ENCODE data around the gene CNTLN. TPM values are rescaled to one million over a fixed set of nuclear protein-coding genes. Genes with fewer than 3 reads are reported as not detected.

Gene CNTLN
- total and polyA plus RNA-seq, 9 of the 15 experiments (the other 6 are each of a cell fraction or from before 2014, with no cell fraction given), result 0.08 TPM; not detected in 8

DNA sequence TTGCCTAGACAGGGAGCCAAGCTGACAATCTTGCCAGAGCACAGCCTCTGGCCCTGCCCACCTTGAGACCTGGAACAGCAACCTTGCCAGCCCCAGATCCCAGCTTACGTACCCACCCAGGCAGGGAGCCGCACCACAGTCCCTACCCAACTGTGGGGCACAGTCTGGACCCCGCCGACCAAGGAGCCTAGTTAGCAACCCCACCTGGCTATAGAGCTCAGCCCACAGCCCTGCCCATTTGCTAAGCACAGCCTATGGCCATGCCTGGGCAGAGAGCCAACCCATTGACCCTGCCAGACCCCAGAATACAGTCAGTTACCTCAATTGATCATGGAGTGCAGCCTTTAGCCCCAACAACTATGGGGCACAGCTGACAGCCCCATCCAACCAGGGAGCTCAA is 346.1 kb downstream of the CNTLN start:
- no peaks in the 10 kb centered on the region for H3K27me3 ChIP-seq (ENCODE audit: control insufficient read depth in 2 of 2, insufficient read depth in 2 of 2, low read length in 2 of 2)
- H3K36me3 ChIP-seq (ENCODE audit: control insufficient read depth, insufficient read depth, low read length), result no peaks in the 10 kb centered on the region
- FAIRE-seq, result no peak
- H3K79me2 ChIP-seq (ENCODE audit: control insufficient read depth, insufficient read depth, low read length), result no peaks in the 10 kb centered on the region
- no peak overlapping the region for H3K9ac ChIP-seq (ENCODE audit: insufficient read depth in 1 of 2, low read depth in 2 of 2, low read length in 2 of 2)
- 4% methylated on average over 4 of the region's 4 CpGs for WGBS (ENCODE audit: insufficient coverage, low coverage, missing lambda C conversion rate)
- ChIA-PET POLR2A (no interaction called here), CTCF (ENCODE audit: low intra/inter-chr PET ratio) (no interaction called here)
- no TSS peak for BruUV-seq (replicated peaks)
- no peak overlapping the region for H3K4me2 ChIP-seq (ENCODE audit: insufficient read depth, low read length)
- DNase-seq (ENCODE audit: extremely low read depth in 1 of 4, low spot score in 3 of 4), result no peak
- intact Hi-C loops (cut with micrococcal nuclease) (no loop called here), in situ Hi-C loops (cut with MboI) (no loop called here)
- H3K4me1 ChIP-seq (replicated peaks in 1 of 2; ENCODE audit: control insufficient read depth in 2 of 2, insufficient read depth in 2 of 2, low read length in 2 of 2), result no peaks in the 10 kb centered on the region
- no peaks in the 10 kb centered on the region for H4K20me1 ChIP-seq (replicated peaks; ENCODE audit: control insufficient read depth, insufficient read depth, low read length)
- no peak overlapping the region for H2AFZ ChIP-seq (ENCODE audit: low read depth, low read length)
- no peak overlapping the region for H3K27ac ChIP-seq (ENCODE audit: extremely low read depth, low read depth, low read length)
- no peak for ATAC-seq
- no peaks in the 10 kb centered on the region for H3K9me1 ChIP-seq (ENCODE audit: control insufficient read depth, insufficient read depth, low read length)
- no peaks in the 10 kb centered on the region; the same call in 1 of the 2 replicates for H3K9me3 ChIP-seq (replicated peaks; ENCODE audit: control insufficient read depth, insufficient read depth, low read depth, low read length)
- no peak overlapping the region for H3K4me3 ChIP-seq
- TF ChIP-seq NELFE (IDR thresholded peaks at IDR 0.05; ENCODE audit: insufficient read depth, insufficient read length) (no peak), ZNF668 (CRISPR knock-in tag; IDR thresholded peaks at IDR 0.05) (no peak), STAT5A (IDR thresholded peaks at IDR 0.05; ENCODE audit: borderline replicate concordance, low read length) (no peak), TCF7 (IDR thresholded peaks at IDR 0.05; ENCODE audit: borderline replicate concordance) (no peak), BRF1 (IDR thresholded peaks at IDR 0.05; ENCODE audit: borderline replicate concordance, extremely low read depth, insufficient read length) (no peak), LEF1 (IDR thresholded peaks at IDR 0.05) (no peak), CHD4 (IDR thresholded peaks at IDR 0.05; ENCODE audit: insufficient read depth, insufficient replicate concordance, low read depth, low read length, poor library complexity, severe bottlenecking) (no peak), ZNF197 (CRISPR knock-in tag; IDR thresholded peaks at IDR 0.05; ENCODE audit: low read depth) (no peak), SRF (CRISPR knock-in tag; IDR thresholded peaks at IDR 0.05) (no peak), POLR2B (IDR thresholded peaks at IDR 0.05; ENCODE audit: low read depth, partially characterized antibody) (no peak), CREM (IDR thresholded peaks at IDR 0.05; ENCODE audit: low read depth) (no peak), EGR1 (conservative IDR thresholded peaks at IDR 0.05) (no peak), STAT5B (CRISPR knock-in tag; IDR thresholded peaks at IDR 0.05) (no peak), SNRNP70 (optimal IDR thresholded peaks at IDR 0.05; ENCODE audit: low read depth, low read length) (no peak), SRSF3 (IDR thresholded peaks at IDR 0.05; ENCODE audit: insufficient read depth, low read length) (no peak)
